Mucosa of descending colon (tissue), 3 donors: ENCODE measurements around the gene AHRR. TPM values are rescaled to one million over a fixed set of nuclear protein-coding genes. Genes with fewer than 3 reads are reported as not detected.
"Not testable (repeated sequence)": the region's sequence is repeated elsewhere in the genome, so short reads cannot be mapped to it uniquely, and the experiment has no call there.

ENCODE experiments used
- ATAC-seq: fragments of 200-7000 bp; cut with Tn5 transposase; one replicate; pipeline ENCODE4 v1.9.1; 2020; ENCODE audit warnings: mild to moderate bottlenecking, moderate library complexity
- DNase-seq, 3 donors: peaks; one replicate each; pipeline ENCODE4 v3.0.0-alpha.2; 2020
- H3K36me3 ChIP-seq: fragments of 200-600 bp; one replicate; pipeline ENCODE4 v1.8.0; 2021; ENCODE audit warnings: low read depth, mild to moderate bottlenecking
- H3K4me1 ChIP-seq: fragments of 200-600 bp; one replicate; pipeline ENCODE4 v1.8.0; 2021; ENCODE audit warnings: low read depth, mild to moderate bottlenecking
- H3K4me3 ChIP-seq: fragments of 200-600 bp; one replicate; pipeline ENCODE4 v1.8.0; 2021; ENCODE audit warnings: mild to moderate bottlenecking
- H3K9me3 ChIP-seq: fragments of 200-600 bp; one replicate; pipeline ENCODE4 v1.8.0; 2021; ENCODE audit warnings: mild to moderate bottlenecking
- intact Hi-C, 2 donors: fragments of 100-400 bp; cut with DNase I in 1 of 2; cut with micrococcal nuclease in 1 of 2; formaldehyde crosslinking; loops; one replicate each; pipeline versions ENCODE4 v1.11.0 to v1.11.1; 2022; cut with DNase I, micrococcal nuclease
- total RNA-seq, 3 donors: library from RNA; stranded (reverse); fragmentation: NEBNext Ultra II Directional in 2 of 3; extraction: Animal tissue kit (Norgen Biotek cat#: 25700) in 2 of 3; gene quantifications; one replicate each; pipeline versions ENCODE4 v1.2.1 to v1.2.4, GENCODE V29; 2021 to 2023
- TF ChIP-seq, protein P1 (sequence below): fragments of 200-600 bp; IDR thresholded peaks from one replicate; pipeline ENCODE4 v1.8.0; 2022; ENCODE audit warnings: antibody characterized with exemption, mild to moderate bottlenecking
- donor health status: DM: no; HTN: no; CAD: no; lungs with moderate emphysema.
- donor health status: DM: no; HTN: no; CAD: no.
- donor health status: DM: no; HTN: yes; CAD: no.

Gene AHRR
- total RNA-seq, 3 donors from 2014 or later, result 2.0 to 3.2 (median 2.3) TPM

DNA sequence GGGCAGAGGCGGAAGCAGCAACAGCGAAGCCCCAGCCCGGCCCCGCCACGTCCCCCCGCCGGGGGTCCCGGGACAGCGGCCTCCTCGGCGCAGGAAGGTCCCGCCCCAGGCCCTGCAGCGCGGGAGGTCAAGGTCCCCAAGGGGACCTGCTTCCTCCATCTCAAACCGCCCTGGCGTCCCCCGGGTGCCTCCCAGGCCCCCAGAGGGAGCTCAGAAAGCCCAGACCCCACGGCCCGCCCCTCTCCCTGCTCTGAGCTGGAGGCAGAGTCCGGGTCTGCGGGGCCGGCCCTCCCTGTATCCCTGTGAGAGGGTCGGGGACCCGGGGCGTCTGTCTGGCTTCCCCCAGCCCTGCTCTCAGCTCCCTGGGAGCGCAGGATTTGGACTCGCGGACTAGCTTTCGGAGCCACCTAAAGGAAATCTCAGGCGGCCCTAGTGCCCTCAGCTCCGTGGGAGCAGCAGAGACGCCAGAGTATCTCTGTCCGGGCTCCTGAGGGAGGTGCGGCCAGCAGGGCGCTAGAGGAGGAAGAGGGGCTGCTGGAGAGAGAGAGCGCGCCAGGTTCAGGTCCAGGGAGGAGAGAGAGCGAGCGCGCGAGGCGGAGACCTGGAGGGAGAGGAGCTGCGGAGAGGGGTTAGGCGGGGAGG is 152.2 kb downstream of the AHRR start:
- peak; percentile 31 for ATAC-seq
- peak in 2 of 3 donors; percentile 38 to 74 for DNase-seq
- intact Hi-C loops, result no loop called here
- H3K36me3 ChIP-seq, result no peaks in the 10 kb centered on the region
- H3K4me3 ChIP-seq, result peak overlapping the region; percentile 56
- TF ChIP-seq, protein P1, sequence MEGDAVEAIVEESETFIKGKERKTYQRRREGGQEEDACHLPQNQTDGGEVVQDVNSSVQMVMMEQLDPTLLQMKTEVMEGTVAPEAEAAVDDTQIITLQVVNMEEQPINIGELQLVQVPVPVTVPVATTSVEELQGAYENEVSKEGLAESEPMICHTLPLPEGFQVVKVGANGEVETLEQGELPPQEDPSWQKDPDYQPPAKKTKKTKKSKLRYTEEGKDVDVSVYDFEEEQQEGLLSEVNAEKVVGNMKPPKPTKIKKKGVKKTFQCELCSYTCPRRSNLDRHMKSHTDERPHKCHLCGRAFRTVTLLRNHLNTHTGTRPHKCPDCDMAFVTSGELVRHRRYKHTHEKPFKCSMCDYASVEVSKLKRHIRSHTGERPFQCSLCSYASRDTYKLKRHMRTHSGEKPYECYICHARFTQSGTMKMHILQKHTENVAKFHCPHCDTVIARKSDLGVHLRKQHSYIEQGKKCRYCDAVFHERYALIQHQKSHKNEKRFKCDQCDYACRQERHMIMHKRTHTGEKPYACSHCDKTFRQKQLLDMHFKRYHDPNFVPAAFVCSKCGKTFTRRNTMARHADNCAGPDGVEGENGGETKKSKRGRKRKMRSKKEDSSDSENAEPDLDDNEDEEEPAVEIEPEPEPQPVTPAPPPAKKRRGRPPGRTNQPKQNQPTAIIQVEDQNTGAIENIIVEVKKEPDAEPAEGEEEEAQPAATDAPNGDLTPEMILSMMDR, result no peak
- no peaks in the 10 kb centered on the region for H3K9me3 ChIP-seq
- H3K4me1 ChIP-seq, result peaks cover 25% of the 10 kb centered on the region

DNA sequence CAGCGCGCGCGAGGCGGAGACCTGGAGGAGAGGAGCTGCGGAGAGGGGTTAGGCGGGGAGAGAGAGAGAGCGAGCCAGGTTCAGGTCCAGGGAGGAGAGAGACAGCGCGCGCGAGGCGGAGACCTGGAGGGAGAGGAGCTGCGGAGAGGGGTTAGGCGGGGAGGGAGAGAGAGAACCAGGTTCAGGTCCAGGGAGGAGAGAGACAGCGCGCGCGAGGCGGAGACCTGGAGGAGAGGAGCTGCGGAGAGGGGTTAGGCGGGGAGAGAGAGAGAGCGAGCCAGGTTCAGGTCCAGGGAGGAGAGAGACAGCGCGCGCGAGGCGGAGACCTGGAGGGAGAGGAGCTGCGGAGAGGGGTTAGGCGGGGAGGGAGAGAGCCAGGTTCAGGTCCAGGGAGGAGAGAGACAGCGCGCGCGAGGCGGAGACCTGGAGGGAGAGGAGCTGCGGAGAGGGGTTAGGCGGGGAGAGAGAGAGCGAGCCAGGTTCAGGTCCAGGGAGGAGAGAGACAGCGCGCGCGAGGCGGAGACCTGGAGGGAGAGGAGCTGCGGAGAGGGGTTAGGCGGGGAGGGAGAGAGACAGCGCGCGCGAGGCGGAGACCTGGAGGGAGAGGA is 152.8 kb downstream of the AHRR start:
- H3K36me3 ChIP-seq, intact Hi-C loops, H3K9me3 ChIP-seq, ATAC-seq, H3K4me3 ChIP-seq: not testable (repeated sequence)
- peak in 1 of 3 donors; percentile 39 for DNase-seq
- peaks cover 25% of the 10 kb centered on the region for H3K4me1 ChIP-seq

DNA sequence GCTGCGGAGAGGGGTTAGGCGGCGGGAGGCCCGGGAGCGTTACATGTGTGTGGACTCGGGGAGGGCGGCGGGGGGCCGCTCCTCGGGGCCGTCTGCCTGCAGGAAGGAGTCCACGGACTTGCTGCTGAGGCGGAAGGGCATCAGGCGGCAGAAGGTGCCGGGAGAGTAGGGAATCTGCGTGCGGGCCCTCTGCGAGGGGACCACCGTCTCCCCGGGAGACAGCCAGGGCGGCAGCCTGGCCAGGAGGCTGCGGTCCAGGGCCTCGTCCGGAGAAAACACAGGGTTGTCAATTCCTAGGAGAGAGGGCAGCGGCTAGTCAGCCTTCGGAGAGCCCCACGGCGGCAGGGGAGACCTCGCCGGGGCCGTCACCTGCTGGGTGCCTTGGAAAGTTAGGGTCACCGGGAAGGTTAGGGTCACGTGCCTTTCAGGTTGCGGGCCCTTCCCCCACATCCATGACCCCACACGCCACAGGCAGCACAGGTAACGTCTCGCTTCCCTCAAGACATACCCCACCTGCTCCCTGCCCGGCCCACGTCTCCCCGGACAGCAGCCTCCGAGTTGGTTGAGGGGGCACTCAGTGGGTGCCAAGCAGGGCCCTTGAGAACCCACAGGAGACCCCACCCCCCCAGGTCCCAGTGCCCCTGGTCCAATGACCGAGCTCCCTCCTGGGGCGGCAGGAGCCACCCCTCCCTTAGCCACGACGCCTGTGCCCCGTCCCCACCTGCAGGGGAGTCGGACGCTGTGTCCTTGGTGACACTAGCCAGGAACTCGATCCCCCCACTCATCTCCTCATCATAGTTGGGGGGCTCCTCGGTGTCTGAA is 153.5 kb downstream of the AHRR start:
- TF ChIP-seq, protein P1, result no peak
- ATAC-seq (no peak), DNase-seq (peak in 2 of 3 donors; percentile 39 to 56)
- Histone ChIP-seq H3K36me3 (no peaks in the 10 kb centered on the region), H3K4me3 (no peak overlapping the region), H3K9me3 (no peaks in the 10 kb centered on the region), H3K4me1 (peaks cover 25% of the 10 kb centered on the region)
- intact Hi-C loops, result no loop called here

DNA sequence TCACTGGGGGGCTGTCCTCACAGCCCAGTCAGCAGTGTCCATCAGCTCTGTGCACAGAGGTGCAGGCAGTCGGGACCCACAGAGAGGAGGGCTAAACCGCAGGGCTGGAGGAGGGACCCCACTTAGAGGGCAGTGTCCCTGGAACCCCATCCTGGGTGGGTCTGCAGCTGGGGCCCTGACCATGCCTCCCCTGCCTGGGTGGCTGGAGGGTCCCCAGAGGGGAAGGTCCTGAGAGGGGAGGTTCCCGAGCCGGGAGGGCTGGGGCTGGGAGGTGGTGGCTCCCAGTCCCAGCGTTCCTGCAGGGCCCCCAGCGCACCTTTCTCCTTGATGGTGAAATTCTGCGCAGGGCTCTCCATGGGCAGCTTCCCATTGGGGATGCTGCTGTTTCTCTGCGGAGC is 154.2 kb downstream of the AHRR start:
- Histone ChIP-seq H3K36me3 (no peaks in the 10 kb centered on the region), H3K4me1 (peaks cover 24% of the 10 kb centered on the region), H3K4me3 (no peak overlapping the region), H3K9me3 (no peaks in the 10 kb centered on the region)
- DNase-seq, result peak in 1 of 3 donors; percentile 51
- intact Hi-C loops, result no loop called here
- TF ChIP-seq, protein P1, result no peak
- ATAC-seq, result no peak

DNA sequence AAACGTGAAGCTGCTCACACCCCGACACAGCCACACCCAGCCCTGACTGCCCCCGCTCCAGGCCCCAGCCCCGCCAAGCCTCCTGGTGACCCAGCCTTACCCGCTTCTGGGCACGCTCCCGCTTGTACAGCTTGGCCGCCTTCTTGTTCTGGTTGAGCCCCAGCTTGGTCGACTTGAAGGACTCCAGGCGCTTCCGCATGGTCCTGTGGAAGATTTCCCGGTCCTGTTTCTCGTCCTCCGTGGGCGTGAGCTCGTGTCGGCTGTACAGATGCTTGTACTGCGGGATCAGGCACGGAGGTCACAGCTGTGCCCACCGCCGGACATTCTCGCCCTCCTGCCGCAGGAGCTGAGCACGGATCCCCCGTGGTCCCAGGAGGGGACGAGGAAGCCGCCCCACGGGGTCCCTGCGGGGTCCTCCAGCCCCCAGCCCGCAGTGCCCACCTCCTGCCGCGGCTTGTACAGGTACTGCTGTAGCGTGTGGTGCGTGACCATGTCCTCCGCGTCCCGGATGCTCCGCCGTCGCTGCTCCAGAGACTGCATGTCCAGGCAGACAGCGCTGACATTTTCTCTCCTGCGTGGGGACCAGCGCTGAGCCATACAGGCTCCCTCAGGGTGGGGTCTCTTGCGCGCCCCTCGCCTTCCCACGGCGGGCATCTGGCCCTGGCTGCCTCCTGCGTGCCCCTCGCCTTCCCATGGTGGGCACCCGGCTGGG is 154.7 kb downstream of the AHRR start:
- no peak overlapping the region for H3K4me3 ChIP-seq
- ATAC-seq (no peak), DNase-seq (peak in 1 of 3 donors; percentile 52)
- peaks cover 20% of the 10 kb centered on the region for H3K4me1 ChIP-seq
- TF ChIP-seq, protein P1, result no peak
- H3K9me3 ChIP-seq, result no peaks in the 10 kb centered on the region
- H3K36me3 ChIP-seq, result no peaks in the 10 kb centered on the region
- intact Hi-C loops, result no loop called here
